ENCODE results near the gene C6orf163.

The C6orf163 gene

DNA sequence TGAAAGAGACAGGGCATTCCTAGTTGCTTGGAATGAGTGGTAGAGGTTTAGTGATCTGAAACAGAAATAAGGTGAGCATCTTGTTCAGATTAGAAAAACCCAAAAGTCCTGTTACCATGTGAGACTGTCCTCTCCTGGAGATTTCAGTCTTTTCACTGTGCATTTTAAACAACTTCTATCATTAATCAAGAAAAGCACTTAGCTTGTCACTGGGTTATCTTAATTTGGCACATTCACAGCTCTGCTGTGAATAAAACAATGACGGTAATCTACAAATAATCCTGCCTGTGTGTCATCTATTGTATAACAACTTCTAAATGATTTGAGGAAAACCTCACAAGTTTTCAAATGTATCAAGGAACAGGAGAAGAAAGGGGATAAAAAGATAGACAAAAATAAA, 31.8 kb upstream of the C6orf163 start:
- Histone ChIP-seq H3K4me3 (ENCODE audit: low read depth in 1 of 2, low read length in 2 of 2) (no peak overlapping the region), H3K27me3 (ENCODE audit: insufficient read depth, low read length, poor library complexity) (peaks cover 7% of the 10 kb centered on the region), H3K36me3 (ENCODE audit: insufficient read depth, low read length) (no peaks in the 10 kb centered on the region), H2AFZ (ENCODE audit: low read depth, low read length) (no peak overlapping the region), H3K9me3 (ENCODE audit: insufficient read depth, low read length, severe bottlenecking) (no peaks in the 10 kb centered on the region), H3K9ac (ENCODE audit: low read depth, low read length) (no peak overlapping the region), H3K4me2 (ENCODE audit: insufficient read depth, low read length) (no peak overlapping the region), H3K79me2 (ENCODE audit: insufficient read depth, low read length) (no peaks in the 10 kb centered on the region), H3K27ac (ENCODE audit: low read length) (no peak overlapping the region), H3K4me1 (ENCODE audit: insufficient read depth, low read length) (no peaks in the 10 kb centered on the region), H4K20me1 (ENCODE audit: insufficient read depth, low read length) (no peaks in the 10 kb centered on the region)
- DNase-seq = no peak
- TF ChIP-seq, protein P1, sequence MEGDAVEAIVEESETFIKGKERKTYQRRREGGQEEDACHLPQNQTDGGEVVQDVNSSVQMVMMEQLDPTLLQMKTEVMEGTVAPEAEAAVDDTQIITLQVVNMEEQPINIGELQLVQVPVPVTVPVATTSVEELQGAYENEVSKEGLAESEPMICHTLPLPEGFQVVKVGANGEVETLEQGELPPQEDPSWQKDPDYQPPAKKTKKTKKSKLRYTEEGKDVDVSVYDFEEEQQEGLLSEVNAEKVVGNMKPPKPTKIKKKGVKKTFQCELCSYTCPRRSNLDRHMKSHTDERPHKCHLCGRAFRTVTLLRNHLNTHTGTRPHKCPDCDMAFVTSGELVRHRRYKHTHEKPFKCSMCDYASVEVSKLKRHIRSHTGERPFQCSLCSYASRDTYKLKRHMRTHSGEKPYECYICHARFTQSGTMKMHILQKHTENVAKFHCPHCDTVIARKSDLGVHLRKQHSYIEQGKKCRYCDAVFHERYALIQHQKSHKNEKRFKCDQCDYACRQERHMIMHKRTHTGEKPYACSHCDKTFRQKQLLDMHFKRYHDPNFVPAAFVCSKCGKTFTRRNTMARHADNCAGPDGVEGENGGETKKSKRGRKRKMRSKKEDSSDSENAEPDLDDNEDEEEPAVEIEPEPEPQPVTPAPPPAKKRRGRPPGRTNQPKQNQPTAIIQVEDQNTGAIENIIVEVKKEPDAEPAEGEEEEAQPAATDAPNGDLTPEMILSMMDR (IDR thresholded peaks at IDR 0.05; ENCODE audit: borderline replicate concordance, extremely low read depth, low read length, poor library complexity, severe bottlenecking) = no peak
- no peak for TF ChIP-seq EZH2 (IDR thresholded peaks at IDR 0.05; ENCODE audit: borderline replicate concordance, low read depth, low read length, severe bottlenecking)
- no peak for ATAC-seq (ENCODE audit: insufficient read depth, low read depth)

DNA sequence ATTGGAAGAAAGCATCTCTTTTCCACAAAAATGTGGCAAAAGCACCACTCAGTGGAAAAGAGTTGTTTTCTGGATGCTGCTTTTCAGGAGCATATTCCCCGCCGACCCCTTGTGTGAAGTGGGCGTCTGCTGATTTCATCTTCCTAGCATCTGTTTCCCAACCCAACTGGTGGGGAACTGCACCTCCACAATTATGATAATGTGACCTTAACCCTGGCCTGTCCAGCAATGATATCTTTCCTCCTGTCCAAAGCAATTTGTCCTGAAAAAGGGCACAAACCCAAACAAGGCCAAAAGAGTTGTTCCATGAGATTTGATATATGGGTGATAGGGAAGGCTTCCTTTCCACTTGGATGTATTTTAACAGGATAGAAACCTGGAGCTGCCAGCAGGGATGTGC, 29.5 kb upstream of the C6orf163 start:
- peaks cover 7% of the 10 kb centered on the region for H3K27me3 ChIP-seq (ENCODE audit: insufficient read depth, low read length, poor library complexity)
- H3K79me2 ChIP-seq (ENCODE audit: insufficient read depth, low read length) = no peaks in the 10 kb centered on the region
- H3K36me3 ChIP-seq (ENCODE audit: insufficient read depth, low read length) = no peaks in the 10 kb centered on the region
- no peak overlapping the region for H3K4me3 ChIP-seq (ENCODE audit: low read depth in 1 of 2, low read length in 2 of 2)
- no peak overlapping the region for H3K27ac ChIP-seq (ENCODE audit: low read length)
- H3K4me1 ChIP-seq (ENCODE audit: insufficient read depth, low read length) = no peaks in the 10 kb centered on the region
- no peaks in the 10 kb centered on the region for H3K9me3 ChIP-seq (ENCODE audit: insufficient read depth, low read length, severe bottlenecking)
- no peaks in the 10 kb centered on the region for H4K20me1 ChIP-seq (ENCODE audit: insufficient read depth, low read length)
- no peak overlapping the region for H2AFZ ChIP-seq (ENCODE audit: low read depth, low read length)
- no peak for DNase-seq
- ATAC-seq (ENCODE audit: insufficient read depth, low read depth) = no peak
- H3K9ac ChIP-seq (ENCODE audit: low read depth, low read length) = no peak overlapping the region
- TF ChIP-seq EZH2 (IDR thresholded peaks at IDR 0.05; ENCODE audit: borderline replicate concordance, low read depth, low read length, severe bottlenecking) = no peak
- TF ChIP-seq, protein P1 (IDR thresholded peaks at IDR 0.05; ENCODE audit: borderline replicate concordance, extremely low read depth, low read length, poor library complexity, severe bottlenecking) = no peak
- H3K4me2 ChIP-seq (ENCODE audit: insufficient read depth, low read length) = no peak overlapping the region

DNA sequence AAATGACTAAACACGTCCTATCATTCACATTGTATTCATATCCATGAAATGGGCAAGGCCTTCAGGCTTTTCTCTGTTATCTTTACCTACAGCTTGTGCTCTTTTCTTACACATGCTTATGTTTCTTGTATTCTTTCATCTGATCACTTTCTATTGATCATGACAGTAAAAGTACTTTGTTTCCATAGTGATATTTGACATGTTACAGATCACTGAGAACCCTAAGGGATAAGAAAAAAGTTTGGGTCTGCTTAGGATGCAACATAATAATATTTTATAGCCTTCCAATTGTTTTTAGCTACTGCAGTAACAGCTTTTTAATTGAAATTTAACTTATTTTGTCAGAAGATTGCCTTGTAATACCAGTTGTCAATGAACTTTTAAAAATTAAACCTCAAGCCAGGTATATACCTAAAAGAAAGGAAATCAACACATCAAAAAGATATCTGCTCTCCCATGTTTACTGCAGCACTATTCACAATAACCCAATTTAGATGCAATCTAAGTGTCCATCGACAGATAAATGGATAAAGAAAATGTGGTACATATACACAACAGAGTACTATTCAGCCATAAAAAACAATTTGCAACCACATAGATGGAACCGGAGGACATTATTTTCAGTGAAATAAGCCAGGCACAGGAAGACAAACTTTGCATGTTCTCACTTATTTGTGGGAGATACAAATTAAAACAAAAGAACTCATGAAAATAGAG, 25.2 kb upstream of the C6orf163 start:
- H3K4me1 ChIP-seq (ENCODE audit: insufficient read depth, low read length) = peaks cover 16% of the 10 kb centered on the region
- no peak overlapping the region for H2AFZ ChIP-seq (ENCODE audit: low read depth, low read length)
- H3K27ac ChIP-seq (ENCODE audit: low read length) = no peak overlapping the region
- H3K4me3 ChIP-seq (ENCODE audit: low read depth in 1 of 2, low read length in 2 of 2) = no peak overlapping the region
- H3K9me3 ChIP-seq (ENCODE audit: insufficient read depth, low read length, severe bottlenecking) = no peaks in the 10 kb centered on the region
- H4K20me1 ChIP-seq (ENCODE audit: insufficient read depth, low read length) = no peaks in the 10 kb centered on the region
- no peaks in the 10 kb centered on the region for H3K27me3 ChIP-seq (ENCODE audit: insufficient read depth, low read length, poor library complexity)
- H3K36me3 ChIP-seq (ENCODE audit: insufficient read depth, low read length) = no peaks in the 10 kb centered on the region
- DNase-seq (no peak), ATAC-seq (ENCODE audit: insufficient read depth, low read depth) (no peak)
- H3K9ac ChIP-seq (ENCODE audit: low read depth, low read length) = no peak overlapping the region
- TF ChIP-seq EZH2 (IDR thresholded peaks at IDR 0.05; ENCODE audit: borderline replicate concordance, low read depth, low read length, severe bottlenecking) = no peak
- TF ChIP-seq, protein P1 (IDR thresholded peaks at IDR 0.05; ENCODE audit: borderline replicate concordance, extremely low read depth, low read length, poor library complexity, severe bottlenecking) = no peak
- H3K79me2 ChIP-seq (ENCODE audit: insufficient read depth, low read length) = peaks cover 7% of the 10 kb centered on the region
- H3K4me2 ChIP-seq (ENCODE audit: insufficient read depth, low read length) = no peak overlapping the region
